ENCODE results near the gene TWIST2.

The TWIST2 gene

DNA sequence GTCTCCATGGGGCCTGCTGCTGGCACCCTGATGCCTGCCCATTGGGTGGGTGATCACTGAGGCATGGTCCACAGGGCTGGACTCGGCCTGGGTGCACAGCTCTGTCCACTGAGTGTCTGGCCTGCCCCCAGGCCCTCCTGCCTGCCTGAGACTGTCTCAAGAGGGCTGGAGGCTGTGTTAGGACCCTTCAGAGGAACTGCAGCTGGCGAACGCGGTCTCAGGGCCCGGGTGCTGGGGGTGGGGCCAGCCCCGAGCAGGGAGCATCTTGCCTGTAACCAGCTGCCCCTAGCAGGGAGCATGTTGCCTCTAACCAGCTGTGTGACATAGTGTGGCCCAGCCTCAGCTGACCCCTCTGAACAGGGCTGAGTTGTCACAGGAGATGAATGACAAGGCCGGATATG, 50.0 kb downstream of the TWIST2 start:
- Histone ChIP-seq H3K27ac (ENCODE audit: low read depth, low read length) (no peak overlapping the region), H3K36me3 (ENCODE audit: control insufficient read depth, insufficient read depth, low read length) (no peaks in the 10 kb centered on the region), H3K9ac (ENCODE audit: low read length) (no peak overlapping the region), H3K9me3 (ENCODE audit: control insufficient read depth, insufficient read depth, low read depth, low read length) (no peaks in the 10 kb centered on the region), H3K27me3 (ENCODE audit: control insufficient read depth, insufficient read depth, low read length) (no peaks in the 10 kb centered on the region), H3K4me1 (ENCODE audit: control insufficient read depth, insufficient read depth, low read length) (peaks cover 47% of the 10 kb centered on the region), H3K4me3 (ENCODE audit: low read depth, low read length) (no peak overlapping the region)

DNA sequence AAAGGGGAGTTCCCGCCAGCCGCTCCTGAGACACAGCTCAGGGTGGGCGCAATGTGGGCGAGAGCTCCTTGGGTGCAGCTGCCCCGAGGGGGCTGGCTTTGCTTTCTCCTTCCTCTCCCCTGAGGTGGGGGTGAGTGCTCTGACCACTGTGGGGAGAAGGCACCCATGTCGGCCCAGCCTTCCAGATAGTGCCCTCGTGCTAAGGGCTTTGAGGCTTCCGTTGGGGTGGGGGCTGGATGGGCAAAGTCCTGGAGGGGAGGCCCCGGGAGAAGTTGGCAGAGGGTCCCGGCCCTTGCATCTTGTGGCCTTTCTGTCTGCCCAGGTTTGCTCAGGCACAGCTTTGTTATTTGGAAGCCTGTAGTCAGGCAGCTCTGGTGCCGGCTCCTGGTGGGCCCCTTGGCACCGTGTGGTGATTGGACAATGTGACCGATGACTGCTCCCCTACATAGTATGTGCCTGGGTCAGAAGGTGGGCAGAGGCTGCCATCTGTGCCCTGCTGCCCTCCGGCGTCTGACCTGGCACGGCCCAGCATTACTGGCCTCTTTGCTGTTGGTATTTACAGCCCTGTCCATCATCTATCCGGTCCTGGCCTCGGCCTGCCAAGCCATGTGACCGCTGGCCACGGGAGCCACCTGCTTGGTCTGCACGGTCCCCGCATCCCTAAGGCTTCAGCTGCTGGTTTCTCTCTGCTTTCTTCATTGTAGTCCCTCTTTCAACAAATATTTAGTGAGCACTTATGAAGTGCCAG, 50.8 kb downstream of the TWIST2 start:
- Histone ChIP-seq H3K9me3 (ENCODE audit: control insufficient read depth, insufficient read depth, low read depth, low read length) (no peaks in the 10 kb centered on the region), H3K9ac (ENCODE audit: low read length) (no peak overlapping the region), H3K27ac (ENCODE audit: low read depth, low read length) (no peak overlapping the region), H3K27me3 (ENCODE audit: control insufficient read depth, insufficient read depth, low read length) (no peaks in the 10 kb centered on the region), H3K36me3 (ENCODE audit: control insufficient read depth, insufficient read depth, low read length) (no peaks in the 10 kb centered on the region), H3K4me1 (ENCODE audit: control insufficient read depth, insufficient read depth, low read length) (peaks cover 42% of the 10 kb centered on the region), H3K4me3 (ENCODE audit: low read depth, low read length) (no peak overlapping the region)

- H3K27ac ChIP-seq (ENCODE audit: low read depth, low read length) = no peak overlapping the region
- peaks cover 38% of the 10 kb centered on the region for H3K4me1 ChIP-seq (ENCODE audit: control insufficient read depth, insufficient read depth, low read length)
- H3K9ac ChIP-seq (ENCODE audit: low read length) = no peak overlapping the region
- no peaks in the 10 kb centered on the region for H3K36me3 ChIP-seq (ENCODE audit: control insufficient read depth, insufficient read depth, low read length)
- no peaks in the 10 kb centered on the region for H3K9me3 ChIP-seq (ENCODE audit: control insufficient read depth, insufficient read depth, low read depth, low read length)
- no peak overlapping the region for H3K4me3 ChIP-seq (ENCODE audit: low read depth, low read length)
- no peaks in the 10 kb centered on the region for H3K27me3 ChIP-seq (ENCODE audit: control insufficient read depth, insufficient read depth, low read length)
Observed at GRCh38 chr2:238899386-238899785, 51.5 kb downstream of the TWIST2 start.

GRCh38 chr2:238900511-238900910, 52.6 kb downstream of the TWIST2 start:
- H3K27me3 ChIP-seq (ENCODE audit: control insufficient read depth, insufficient read depth, low read length) = no peaks in the 10 kb centered on the region
- no peak overlapping the region for H3K27ac ChIP-seq (ENCODE audit: low read depth, low read length)
- no peaks in the 10 kb centered on the region for H3K36me3 ChIP-seq (ENCODE audit: control insufficient read depth, insufficient read depth, low read length)
- H3K9ac ChIP-seq (ENCODE audit: low read length) = no peak overlapping the region
- no peaks in the 10 kb centered on the region for H3K9me3 ChIP-seq (ENCODE audit: control insufficient read depth, insufficient read depth, low read depth, low read length)
- peaks cover 32% of the 10 kb centered on the region for H3K4me1 ChIP-seq (ENCODE audit: control insufficient read depth, insufficient read depth, low read length)
- no peak overlapping the region for H3K4me3 ChIP-seq (ENCODE audit: low read depth, low read length)

GRCh38 chr2:238901461-238902057, 53.7 kb downstream of the TWIST2 start:
- H3K9ac ChIP-seq (ENCODE audit: low read length) = no peak overlapping the region
- H3K4me1 ChIP-seq (ENCODE audit: control insufficient read depth, insufficient read depth, low read length) = peaks cover 21% of the 10 kb centered on the region; the same call in 1 of the 2 replicates
- no peaks in the 10 kb centered on the region for H3K9me3 ChIP-seq (ENCODE audit: control insufficient read depth, insufficient read depth, low read depth, low read length)
- H3K4me3 ChIP-seq (ENCODE audit: low read depth, low read length) = no peak overlapping the region
- no peak overlapping the region for H3K27ac ChIP-seq (ENCODE audit: low read depth, low read length)
- no peaks in the 10 kb centered on the region for H3K36me3 ChIP-seq (ENCODE audit: control insufficient read depth, insufficient read depth, low read length)
- no peaks in the 10 kb centered on the region for H3K27me3 ChIP-seq (ENCODE audit: control insufficient read depth, insufficient read depth, low read length)

GRCh38 chr2:238902285-238902684, 54.4 kb downstream of the TWIST2 start:
- H3K9ac ChIP-seq (ENCODE audit: low read length) = no peak overlapping the region
- no peaks in the 10 kb centered on the region for H3K36me3 ChIP-seq (ENCODE audit: control insufficient read depth, insufficient read depth, low read length)
- no peaks in the 10 kb centered on the region for H3K9me3 ChIP-seq (ENCODE audit: control insufficient read depth, insufficient read depth, low read depth, low read length)
- H3K27ac ChIP-seq (ENCODE audit: low read depth, low read length) = no peak overlapping the region
- no peaks in the 10 kb centered on the region for H3K27me3 ChIP-seq (ENCODE audit: control insufficient read depth, insufficient read depth, low read length)
- H3K4me1 ChIP-seq (ENCODE audit: control insufficient read depth, insufficient read depth, low read length) = peaks cover 14% of the 10 kb centered on the region; the same call in 1 of the 2 replicates
- no peak overlapping the region for H3K4me3 ChIP-seq (ENCODE audit: low read depth, low read length)

DNA sequence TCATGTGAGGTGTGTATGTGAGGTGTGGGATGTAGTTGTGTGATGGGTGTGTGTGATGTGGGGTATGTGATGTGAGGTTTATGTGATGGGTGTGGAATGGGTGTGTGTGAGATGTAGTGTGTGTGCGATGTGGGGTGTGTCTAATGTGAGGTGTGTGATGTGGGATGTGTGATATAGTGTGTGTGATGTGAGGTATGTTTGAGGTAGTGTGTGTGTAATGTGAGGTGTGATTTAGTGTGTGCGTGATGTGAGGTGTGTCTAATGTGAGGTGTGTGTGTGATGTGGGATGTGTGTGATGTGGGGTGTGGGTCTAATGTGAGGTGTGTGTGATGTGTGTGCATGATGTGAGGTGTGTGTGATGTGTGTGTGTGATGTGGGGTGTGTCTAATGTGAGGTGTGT, 55.3 kb downstream of the TWIST2 start:
- no peak overlapping the region for H3K9ac ChIP-seq (ENCODE audit: low read length)
- no peaks in the 10 kb centered on the region for H3K27me3 ChIP-seq (ENCODE audit: control insufficient read depth, insufficient read depth, low read length)
- no peaks in the 10 kb centered on the region for H3K9me3 ChIP-seq (ENCODE audit: control insufficient read depth, insufficient read depth, low read depth, low read length)
- H3K4me3 ChIP-seq (ENCODE audit: low read depth, low read length) = no peak overlapping the region
- H3K36me3 ChIP-seq (ENCODE audit: control insufficient read depth, insufficient read depth, low read length) = no peaks in the 10 kb centered on the region
- H3K4me1 ChIP-seq (ENCODE audit: control insufficient read depth, insufficient read depth, low read length) = peaks cover 6% of the 10 kb centered on the region; the same call in 1 of the 2 replicates
- no peak overlapping the region for H3K27ac ChIP-seq (ENCODE audit: low read depth, low read length)

DNA sequence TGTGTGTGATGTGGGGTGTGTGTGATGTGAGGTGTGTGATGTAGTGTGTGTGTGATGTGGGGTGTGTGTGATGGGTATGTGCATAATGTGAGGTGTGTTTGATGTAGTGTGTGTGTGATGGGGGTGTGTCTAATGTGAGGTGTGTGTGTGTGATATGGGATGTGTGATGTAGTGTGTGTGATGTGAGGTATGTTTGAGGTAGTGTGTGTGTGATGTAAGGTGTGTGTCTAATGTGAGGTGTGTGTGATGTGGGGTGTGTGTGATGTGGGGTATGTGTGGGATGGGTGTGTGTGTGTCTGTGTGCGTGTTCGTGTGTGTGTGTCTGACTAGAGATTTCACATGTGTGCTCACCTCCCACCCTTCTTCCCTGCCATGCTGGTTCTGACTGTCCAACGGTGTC, 56.3 kb downstream of the TWIST2 start:
- Histone ChIP-seq H3K4me3 (ENCODE audit: low read depth, low read length) (no peak overlapping the region), H3K27ac (ENCODE audit: low read depth, low read length) (no peak overlapping the region), H3K9me3 (ENCODE audit: control insufficient read depth, insufficient read depth, low read depth, low read length) (no peaks in the 10 kb centered on the region; the same call in 1 of the 2 replicates), H3K27me3 (ENCODE audit: control insufficient read depth, insufficient read depth, low read length) (no peaks in the 10 kb centered on the region), H3K36me3 (ENCODE audit: control insufficient read depth, insufficient read depth, low read length) (no peaks in the 10 kb centered on the region), H3K4me1 (ENCODE audit: control insufficient read depth, insufficient read depth, low read length) (peaks cover 8% of the 10 kb centered on the region; the same call in 1 of the 2 replicates), H3K9ac (ENCODE audit: low read length) (no peak overlapping the region)

DNA sequence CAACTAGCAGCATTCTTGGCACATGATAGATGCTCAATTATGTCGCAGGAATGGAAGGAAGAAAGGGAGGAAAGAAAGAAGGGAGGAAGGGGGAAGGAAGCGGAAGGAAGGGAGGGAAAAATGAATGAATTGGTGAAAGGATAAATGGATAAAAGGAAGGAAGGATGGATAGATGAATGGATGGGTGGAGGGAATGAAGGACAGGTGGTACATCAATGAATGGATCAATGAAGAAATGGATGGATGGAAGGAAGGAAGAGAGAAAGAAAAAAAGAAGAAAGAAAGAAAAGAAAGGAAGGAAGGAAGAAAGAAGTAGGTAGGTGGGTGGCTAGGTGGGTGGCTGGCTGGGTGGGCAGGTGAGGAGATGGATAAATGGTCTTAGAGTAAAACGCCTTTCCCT, 56.8 kb downstream of the TWIST2 start:
- no peak overlapping the region for H3K4me3 ChIP-seq (ENCODE audit: low read depth, low read length)
- H3K27me3 ChIP-seq (ENCODE audit: control insufficient read depth, insufficient read depth, low read length) = no peaks in the 10 kb centered on the region
- H3K9me3 ChIP-seq (ENCODE audit: control insufficient read depth, insufficient read depth, low read depth, low read length) = no peaks in the 10 kb centered on the region; the same call in 1 of the 2 replicates
- H3K36me3 ChIP-seq (ENCODE audit: control insufficient read depth, insufficient read depth, low read length) = no peaks in the 10 kb centered on the region
- H3K9ac ChIP-seq (ENCODE audit: low read length) = no peak overlapping the region
- no peak overlapping the region for H3K27ac ChIP-seq (ENCODE audit: low read depth, low read length)
- H3K4me1 ChIP-seq (ENCODE audit: control insufficient read depth, insufficient read depth, low read length) = peaks cover 13% of the 10 kb centered on the region; the same call in 1 of the 2 replicates

GRCh38 chr2:238905224-238905623, 57.3 kb downstream of the TWIST2 start:
- Histone ChIP-seq H3K9me3 (ENCODE audit: control insufficient read depth, insufficient read depth, low read depth, low read length) (no peaks in the 10 kb centered on the region; the same call in 1 of the 2 replicates), H3K27ac (ENCODE audit: low read depth, low read length) (no peak overlapping the region), H3K36me3 (ENCODE audit: control insufficient read depth, insufficient read depth, low read length) (no peaks in the 10 kb centered on the region), H3K4me3 (ENCODE audit: low read depth, low read length) (no peak overlapping the region), H3K9ac (ENCODE audit: low read length) (no peak overlapping the region), H3K4me1 (ENCODE audit: control insufficient read depth, insufficient read depth, low read length) (peaks cover 13% of the 10 kb centered on the region; the same call in 1 of the 2 replicates), H3K27me3 (ENCODE audit: control insufficient read depth, insufficient read depth, low read length) (no peaks in the 10 kb centered on the region)

DNA sequence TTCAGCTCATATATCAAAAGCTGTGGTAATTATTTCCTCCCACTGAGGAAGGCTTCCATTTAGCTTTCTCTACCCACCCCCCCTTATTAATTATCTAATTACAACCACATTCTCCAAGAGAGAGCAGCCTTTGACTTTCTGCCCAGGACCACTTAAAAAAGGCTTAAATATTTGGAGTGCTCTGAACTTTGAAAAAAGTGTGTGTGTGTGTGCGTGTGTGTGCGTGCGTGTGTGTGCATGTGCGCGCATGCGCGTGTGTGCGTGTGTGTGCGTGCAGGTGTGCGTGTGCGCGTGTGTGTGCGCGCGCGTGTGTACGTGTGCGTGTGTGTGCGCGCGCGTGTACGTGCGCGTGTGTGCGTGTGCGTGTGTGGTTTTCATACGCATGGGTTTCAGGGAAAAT, 57.8 kb downstream of the TWIST2 start:
- Histone ChIP-seq H3K4me3 (ENCODE audit: low read depth, low read length) (no peak overlapping the region), H3K9ac (ENCODE audit: low read length) (no peak overlapping the region), H3K4me1 (ENCODE audit: control insufficient read depth, insufficient read depth, low read length) (peaks cover 9% of the 10 kb centered on the region; the same call in 1 of the 2 replicates), H3K36me3 (ENCODE audit: control insufficient read depth, insufficient read depth, low read length) (no peaks in the 10 kb centered on the region), H3K27ac (ENCODE audit: low read depth, low read length) (no peak overlapping the region), H3K9me3 (ENCODE audit: control insufficient read depth, insufficient read depth, low read depth, low read length) (no peaks in the 10 kb centered on the region; the same call in 1 of the 2 replicates), H3K27me3 (ENCODE audit: control insufficient read depth, insufficient read depth, low read length) (no peaks in the 10 kb centered on the region)

Measured in HUES6 (cell line).